ENCODE data around the gene ZCWPW1.

ZCWPW1 gene

DNA sequence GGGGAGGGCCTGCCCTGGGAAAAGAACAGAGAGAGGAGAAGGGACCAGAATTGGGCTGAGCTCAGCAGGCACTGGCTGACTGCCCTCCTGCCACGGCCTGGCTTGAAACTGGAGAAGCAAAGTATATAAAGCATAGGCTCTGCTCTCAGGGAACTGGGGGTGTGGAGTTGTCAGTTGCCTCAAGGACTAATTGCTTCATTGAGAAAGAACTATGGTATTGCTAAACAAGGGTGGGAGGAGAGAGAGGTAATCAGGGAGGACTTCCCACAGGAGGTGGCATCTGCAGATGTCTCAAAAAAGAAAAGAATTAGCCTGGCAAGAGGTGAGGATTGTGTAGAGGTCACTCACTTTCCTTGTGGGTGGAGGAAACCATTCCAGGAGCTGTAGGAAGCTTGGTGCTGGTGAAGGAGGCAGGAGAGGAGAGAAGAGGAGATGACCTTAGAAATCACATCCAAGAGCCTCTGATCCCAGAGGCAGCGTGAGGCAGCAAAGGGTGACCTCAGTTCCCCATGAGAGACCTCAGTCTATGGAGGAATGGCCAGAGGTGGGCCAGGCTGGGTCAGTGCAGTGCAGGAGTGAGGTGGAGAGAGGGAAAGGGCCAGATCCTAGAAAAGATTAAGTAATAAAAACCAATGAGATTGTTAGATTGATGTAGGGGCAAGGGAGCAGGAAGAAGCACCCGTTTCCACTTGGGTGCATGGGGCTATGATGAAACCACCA lies 68.2 kb downstream of the ZCWPW1 start (continued):
- TF ChIP-seq, protein P1, sequence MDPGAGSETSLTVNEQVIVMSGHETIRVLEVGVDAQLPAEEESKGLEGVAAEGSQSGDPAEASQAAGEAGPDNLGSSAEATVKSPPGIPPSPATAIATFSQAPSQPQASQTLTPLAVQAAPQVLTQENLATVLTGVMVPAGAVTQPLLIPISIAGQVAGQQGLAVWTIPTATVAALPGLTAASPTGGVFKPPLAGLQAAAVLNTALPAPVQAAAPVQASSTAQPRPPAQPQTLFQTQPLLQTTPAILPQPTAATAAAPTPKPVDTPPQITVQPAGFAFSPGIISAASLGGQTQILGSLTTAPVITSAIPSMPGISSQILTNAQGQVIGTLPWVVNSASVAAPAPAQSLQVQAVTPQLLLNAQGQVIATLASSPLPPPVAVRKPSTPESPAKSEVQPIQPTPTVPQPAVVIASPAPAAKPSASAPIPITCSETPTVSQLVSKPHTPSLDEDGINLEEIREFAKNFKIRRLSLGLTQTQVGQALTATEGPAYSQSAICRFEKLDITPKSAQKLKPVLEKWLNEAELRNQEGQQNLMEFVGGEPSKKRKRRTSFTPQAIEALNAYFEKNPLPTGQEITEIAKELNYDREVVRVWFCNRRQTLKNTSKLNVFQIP (CRISPR knock-in tag; IDR thresholded peaks at IDR 0.05; ENCODE audit: borderline replicate concordance, low read depth): no peak
- no peak for TF ChIP-seq TCF4 (CRISPR knock-in tag; IDR thresholded peaks at IDR 0.05; ENCODE audit: borderline replicate concordance)
- TF ChIP-seq, protein P2, sequence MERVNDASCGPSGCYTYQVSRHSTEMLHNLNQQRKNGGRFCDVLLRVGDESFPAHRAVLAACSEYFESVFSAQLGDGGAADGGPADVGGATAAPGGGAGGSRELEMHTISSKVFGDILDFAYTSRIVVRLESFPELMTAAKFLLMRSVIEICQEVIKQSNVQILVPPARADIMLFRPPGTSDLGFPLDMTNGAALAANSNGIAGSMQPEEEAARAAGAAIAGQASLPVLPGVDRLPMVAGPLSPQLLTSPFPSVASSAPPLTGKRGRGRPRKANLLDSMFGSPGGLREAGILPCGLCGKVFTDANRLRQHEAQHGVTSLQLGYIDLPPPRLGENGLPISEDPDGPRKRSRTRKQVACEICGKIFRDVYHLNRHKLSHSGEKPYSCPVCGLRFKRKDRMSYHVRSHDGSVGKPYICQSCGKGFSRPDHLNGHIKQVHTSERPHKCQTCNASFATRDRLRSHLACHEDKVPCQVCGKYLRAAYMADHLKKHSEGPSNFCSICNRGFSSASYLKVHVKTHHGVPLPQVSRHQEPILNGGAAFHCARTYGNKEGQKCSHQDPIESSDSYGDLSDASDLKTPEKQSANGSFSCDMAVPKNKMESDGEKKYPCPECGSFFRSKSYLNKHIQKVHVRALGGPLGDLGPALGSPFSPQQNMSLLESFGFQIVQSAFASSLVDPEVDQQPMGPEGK (CRISPR knock-in tag; IDR thresholded peaks at IDR 0.05; ENCODE audit: borderline replicate concordance): no peak
- no peak for TF ChIP-seq ARNTL (CRISPR knock-in tag; IDR thresholded peaks at IDR 0.05; ENCODE audit: borderline replicate concordance, low read depth)
- TF ChIP-seq RARB (CRISPR knock-in tag; IDR thresholded peaks at IDR 0.05): no peak
- TF ChIP-seq ZFP30 (CRISPR knock-in tag; IDR thresholded peaks at IDR 0.05): no peak
- no peak for TF ChIP-seq SNAI2 (CRISPR knock-in tag; IDR thresholded peaks at IDR 0.05)
- TF ChIP-seq ZFP3 (CRISPR knock-in tag; IDR thresholded peaks at IDR 0.05): no peak

GRCh38 chr7:100358857-100359212 lies 69.7 kb downstream of the ZCWPW1 start:
- TF ChIP-seq TCF4 (CRISPR knock-in tag; IDR thresholded peaks at IDR 0.05; ENCODE audit: borderline replicate concordance): no peak
- TF ChIP-seq PPARA (CRISPR knock-in tag; IDR thresholded peaks at IDR 0.05; ENCODE audit: borderline replicate concordance): no peak
- TF ChIP-seq GLIS3 (CRISPR knock-in tag; IDR thresholded peaks at IDR 0.05): no peak
- TF ChIP-seq, protein P1 (CRISPR knock-in tag; IDR thresholded peaks at IDR 0.05; ENCODE audit: borderline replicate concordance, low read depth): no peak
- no peak for TF ChIP-seq BACH2 (CRISPR knock-in tag; IDR thresholded peaks at IDR 0.05; ENCODE audit: borderline replicate concordance)
- no peak for TF ChIP-seq RARB (CRISPR knock-in tag; IDR thresholded peaks at IDR 0.05)
- TF ChIP-seq ZFP3 (CRISPR knock-in tag; IDR thresholded peaks at IDR 0.05): no peak
- no peak for TF ChIP-seq TOX (CRISPR knock-in tag; IDR thresholded peaks at IDR 0.05; ENCODE audit: borderline replicate concordance)
- TF ChIP-seq ISL1 (CRISPR knock-in tag; IDR thresholded peaks at IDR 0.05): no peak
- no peak for TF ChIP-seq CREB5 (CRISPR knock-in tag; IDR thresholded peaks at IDR 0.05; ENCODE audit: low read depth)
- TF ChIP-seq, protein P2 (CRISPR knock-in tag; IDR thresholded peaks at IDR 0.05; ENCODE audit: borderline replicate concordance): no peak
- TF ChIP-seq, protein P3, sequence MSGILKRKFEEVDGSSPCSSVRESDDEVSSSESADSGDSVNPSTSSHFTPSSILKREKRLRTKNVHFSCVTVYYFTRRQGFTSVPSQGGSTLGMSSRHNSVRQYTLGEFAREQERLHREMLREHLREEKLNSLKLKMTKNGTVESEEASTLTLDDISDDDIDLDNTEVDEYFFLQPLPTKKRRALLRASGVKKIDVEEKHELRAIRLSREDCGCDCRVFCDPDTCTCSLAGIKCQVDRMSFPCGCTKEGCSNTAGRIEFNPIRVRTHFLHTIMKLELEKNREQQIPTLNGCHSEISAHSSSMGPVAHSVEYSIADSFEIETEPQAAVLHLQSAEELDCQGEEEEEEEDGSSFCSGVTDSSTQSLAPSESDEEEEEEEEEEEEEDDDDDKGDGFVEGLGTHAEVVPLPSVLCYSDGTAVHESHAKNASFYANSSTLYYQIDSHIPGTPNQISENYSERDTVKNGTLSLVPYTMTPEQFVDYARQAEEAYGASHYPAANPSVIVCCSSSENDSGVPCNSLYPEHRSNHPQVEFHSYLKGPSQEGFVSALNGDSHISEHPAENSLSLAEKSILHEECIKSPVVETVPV (CRISPR knock-in tag; IDR thresholded peaks at IDR 0.05): no peak
- TF ChIP-seq CSDC2 (CRISPR knock-in tag; IDR thresholded peaks at IDR 0.05): no peak
- no peak for TF ChIP-seq ZC3H10 (CRISPR knock-in tag; IDR thresholded peaks at IDR 0.05)
- TF ChIP-seq SNAI2 (CRISPR knock-in tag; IDR thresholded peaks at IDR 0.05): no peak
- TF ChIP-seq ZNF8 (CRISPR knock-in tag; IDR thresholded peaks at IDR 0.05): no peak
- ATAC-seq: no peak
